Cardiac muscle cell (in vitro differentiated cells and primary cell): ENCODE results near the gene PTPRA. TPM values are rescaled to one million over a fixed set of nuclear protein-coding genes. Genes with fewer than 3 reads are reported as not detected.

ENCODE experiments used
- DNase-seq, 2 donors: peaks; one replicate each; pipeline versions ENCODE4 v3.0.0 to v3.0.0-alpha.2; 2010 to 2017; ENCODE audit warnings: low read depth in 1 of 2, low spot score in 1 of 2
- H3K27ac ChIP-seq: fragments of 200-600 bp; sonication (generic); 2 replicates; pipeline ENCODE4 v1.5.1; 2016
- H3K27me3 ChIP-seq: fragments of 200-600 bp; sonication (generic); 2 replicates; pipeline ENCODE4 v1.6.0; 2016; ENCODE audit warnings: control low read depth
- H3K36me3 ChIP-seq: fragments of 200-600 bp; sonication (generic); 2 replicates; pipeline ENCODE4 v1.5.1; 2016; ENCODE audit warnings: control low read depth
- H3K4me1 ChIP-seq: fragments of 200-600 bp; sonication (generic); 2 replicates; pipeline ENCODE4 v1.8.1; 2017; ENCODE audit warnings: low read depth, mild to moderate bottlenecking, mixed run types
- H3K4me3 ChIP-seq: fragments of 200-600 bp; sonication (generic); 2 replicates; pipeline ENCODE4 v1.5.1; 2016; ENCODE audit warnings: mild to moderate bottlenecking
- H3K9me3 ChIP-seq: fragments of 200-600 bp; sonication (generic); 2 replicates; pipeline ENCODE4 v1.5.1; 2017; ENCODE audit warnings: low read depth, mild to moderate bottlenecking, control low read depth
- CTCF ChIP-seq: IDR thresholded peaks from 2 replicates; pipeline ENCODE4 v1.5.1; 2012; ENCODE audit warnings: low read depth, mild to moderate bottlenecking, low read length
- polyA plus RNA-seq: library from polyadenylated mRNA; unstranded; fragments of >200 nt; fragmentation: Nextera tagmentation; extraction: Ambion mirVana; gene quantifications from 2 replicates; pipeline ENCODE4 v1.2.1, GENCODE V29; 2016
- total RNA-seq: library from RNA; depleted of rRNA; stranded (reverse); fragments of >200 nt; gene quantifications from 2 replicates; pipeline ENCODE4 v1.2.3, GENCODE V29; 2016

The PTPRA gene
- total and polyA plus RNA-seq, 2 experiments from 2014 or later: 44.0 to 69.4 TPM

GRCh38 chr20:3027987-3028386 is 154.7 kb downstream of the PTPRA start:
- H3K36me3 ChIP-seq: peaks cover 48% of the 10 kb centered on the region
- no peak overlapping the region for H3K4me3 ChIP-seq
- no peak for TF ChIP-seq CTCF
- H3K27me3 ChIP-seq: no peaks in the 10 kb centered on the region
- no peaks in the 10 kb centered on the region for H3K4me1 ChIP-seq
- DNase-seq: no peak
- H3K27ac ChIP-seq: no peak overlapping the region
- H3K9me3 ChIP-seq: no peaks in the 10 kb centered on the region

- no peaks in the 10 kb centered on the region for H3K4me1 ChIP-seq
- H3K36me3 ChIP-seq: peaks cover 39% of the 10 kb centered on the region
- DNase-seq: no peak
- H3K9me3 ChIP-seq: no peaks in the 10 kb centered on the region
- no peak overlapping the region for H3K27ac ChIP-seq
- H3K4me3 ChIP-seq: no peak overlapping the region
- H3K27me3 ChIP-seq: no peaks in the 10 kb centered on the region
- TF ChIP-seq CTCF: no peak
These were observed 158.4 kb downstream of the PTPRA start for GRCh38 chr20:3031524-3032147.

- Histone ChIP-seq H3K9me3 (no peaks in the 10 kb centered on the region), H3K4me3 (no peak overlapping the region), H3K36me3 (peaks cover 36% of the 10 kb centered on the region), H3K27me3 (no peaks in the 10 kb centered on the region), H3K27ac (no peak overlapping the region), H3K4me1 (no peaks in the 10 kb centered on the region)
- no peak for DNase-seq
- TF ChIP-seq CTCF: no peak
These were observed 159.3 kb downstream of the PTPRA start for GRCh38 chr20:3032624-3033023.

GRCh38 chr20:3037654-3038053 is 164.4 kb downstream of the PTPRA start:
- Histone ChIP-seq H3K36me3 (peaks cover 38% of the 10 kb centered on the region), H3K9me3 (no peaks in the 10 kb centered on the region), H3K27me3 (no peaks in the 10 kb centered on the region), H3K27ac (no peak overlapping the region), H3K4me3 (no peak overlapping the region), H3K4me1 (no peaks in the 10 kb centered on the region)
- no peak for TF ChIP-seq CTCF
- no peak for DNase-seq

- DNase-seq: no peak
- Histone ChIP-seq H3K36me3 (peaks cover 38% of the 10 kb centered on the region), H3K9me3 (no peaks in the 10 kb centered on the region), H3K4me3 (no peak overlapping the region), H3K4me1 (no peaks in the 10 kb centered on the region), H3K27me3 (no peaks in the 10 kb centered on the region), H3K27ac (no peak overlapping the region)
- no peak for TF ChIP-seq CTCF
These were observed 165.2 kb downstream of the PTPRA start for GRCh38 chr20:3038454-3038853.
